Spleen (tissue), 7 donors: ENCODE measurements around the gene MED25.

ENCODE experiments used
- POLR2A ChIP-seq, 3 donors: fragments of 450-650 bp; IDR thresholded peaks; one replicate each; pipeline ENCODE4 v1.5.1; 2017; ENCODE audit warnings: antibody characterized with exemption in 3 of 3, mild to moderate bottlenecking in 1 of 3
- TF ChIP-seq, protein P1 (sequence below), 11 experiments: fragments of 200-600 bp in 7 of 11; fragments of 450-650 bp in 4 of 11; sonication (generic) in 4 of 11; IDR thresholded peaks in 8 of 11; conservative IDR thresholded peaks in 3 of 11; 1 replicate in 7 of 11; 2 replicates in 4 of 11; pipeline versions ENCODE4 v1.4.0 to v1.8.0; 2016 to 2021; ENCODE audit warnings: antibody characterized with exemption in 11 of 11, inconsistent platforms in 4 of 11, mild to moderate bottlenecking in 1 of 11
- donor health status: DM: no; HTN: no; CAD: no; lungs with moderate emphysema.
- donor health status: DM: no; HTN: no; CAD: no.
- donor health status: DM: no; HTN: no; CAD: no.

DNA sequence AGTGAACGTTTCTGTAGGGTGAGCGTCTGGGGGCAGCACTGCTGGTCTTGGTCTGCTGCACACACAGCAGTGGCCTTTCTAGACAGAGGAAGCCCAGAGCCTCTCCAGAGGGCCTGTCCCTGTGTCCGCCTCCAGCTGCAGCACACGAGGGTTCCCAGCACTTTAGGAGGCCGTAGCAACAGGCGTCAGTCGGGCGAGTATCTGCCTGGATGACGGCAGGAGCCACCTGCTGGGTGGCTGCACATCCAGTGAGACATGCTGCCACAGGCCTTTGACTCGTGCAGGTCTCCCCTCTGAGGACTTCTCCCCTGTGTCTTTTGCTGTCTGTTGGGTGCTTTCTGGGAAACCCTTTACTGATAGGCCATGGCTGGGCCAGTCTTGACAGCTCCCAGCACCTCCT is 29.2 kb upstream of the MED25 start:
- TF ChIP-seq, protein P1, sequence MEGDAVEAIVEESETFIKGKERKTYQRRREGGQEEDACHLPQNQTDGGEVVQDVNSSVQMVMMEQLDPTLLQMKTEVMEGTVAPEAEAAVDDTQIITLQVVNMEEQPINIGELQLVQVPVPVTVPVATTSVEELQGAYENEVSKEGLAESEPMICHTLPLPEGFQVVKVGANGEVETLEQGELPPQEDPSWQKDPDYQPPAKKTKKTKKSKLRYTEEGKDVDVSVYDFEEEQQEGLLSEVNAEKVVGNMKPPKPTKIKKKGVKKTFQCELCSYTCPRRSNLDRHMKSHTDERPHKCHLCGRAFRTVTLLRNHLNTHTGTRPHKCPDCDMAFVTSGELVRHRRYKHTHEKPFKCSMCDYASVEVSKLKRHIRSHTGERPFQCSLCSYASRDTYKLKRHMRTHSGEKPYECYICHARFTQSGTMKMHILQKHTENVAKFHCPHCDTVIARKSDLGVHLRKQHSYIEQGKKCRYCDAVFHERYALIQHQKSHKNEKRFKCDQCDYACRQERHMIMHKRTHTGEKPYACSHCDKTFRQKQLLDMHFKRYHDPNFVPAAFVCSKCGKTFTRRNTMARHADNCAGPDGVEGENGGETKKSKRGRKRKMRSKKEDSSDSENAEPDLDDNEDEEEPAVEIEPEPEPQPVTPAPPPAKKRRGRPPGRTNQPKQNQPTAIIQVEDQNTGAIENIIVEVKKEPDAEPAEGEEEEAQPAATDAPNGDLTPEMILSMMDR (IDR thresholded peaks at IDR 0.05 in 8 of 11, conservative IDR thresholded peaks at IDR 0.05 in 3 of 11): no peak
- TF ChIP-seq POLR2A (IDR thresholded peaks at IDR 0.05): no peak
